A549 (cell line): ENCODE results near the gene LGR5.

Experiments
- BHLHE40 ChIP-seq: IDR thresholded peaks from 2 replicates; pipeline ENCODE4 v1.6.1; 2012; ENCODE audit warnings: low read depth, low read length, inconsistent platforms
- CEBPB ChIP-seq, 2 experiments: fragments of >200 bp in 1 of 2; sonication (Bioruptor Twin) in 1 of 2; formaldehyde crosslinking in 1 of 2; IDR thresholded peaks; 2 replicates each; pipeline ENCODE4 v1.6.1; 2012 to 2016
- HDAC2 ChIP-seq: fragments of 200-600 bp; sonication (generic); IDR thresholded peaks from 2 replicates; pipeline ENCODE4 v1.6.1; 2016
- JUN ChIP-seq, 2 experiments: fragments of >200 bp; sonication (Bioruptor Twin); formaldehyde crosslinking; IDR thresholded peaks; 2 replicates in 1 of 2; 3 replicates in 1 of 2; pipeline ENCODE4 v1.6.1; 2016 to 2017
- MAFK ChIP-seq: fragments of 450-650 bp; IDR thresholded peaks from 2 replicates; pipeline ENCODE4 v1.6.1; 2014; ENCODE audit not compliant: partially characterized antibody
- MYC ChIP-seq: IDR thresholded peaks from 2 replicates; pipeline ENCODE4 v1.6.1; 2012; ENCODE audit warnings: mild to moderate bottlenecking, inconsistent platforms, low read length, improper control_type of control experiment, borderline replicate concordance
- NFE2L2 ChIP-seq: fragments of 150-350 bp; conservative IDR thresholded peaks from 2 replicates; pipeline ENCODE4 v1.6.1; 2014; ENCODE audit warnings: low read length
- NR3C1 ChIP-seq: fragments of >200 bp; sonication (Bioruptor Twin); formaldehyde crosslinking; IDR thresholded peaks from 3 replicates; pipeline ENCODE4 v1.6.1; 2017
- SREBF2 ChIP-seq: fragments of 450-650 bp; IDR thresholded peaks from 2 replicates; pipeline ENCODE4 v1.6.1; 2014; ENCODE audit warnings: mild to moderate bottlenecking, moderate library complexity
- TF ChIP-seq, protein P1 (sequence below): fragments of >200 bp; sonication (Bioruptor Twin); formaldehyde crosslinking; IDR thresholded peaks from 3 replicates; pipeline ENCODE4 v1.5.1; 2016
- TF ChIP-seq, protein P2 (sequence below): IDR thresholded peaks from 2 replicates; pipeline ENCODE4 v1.6.1; 2012

DNA sequence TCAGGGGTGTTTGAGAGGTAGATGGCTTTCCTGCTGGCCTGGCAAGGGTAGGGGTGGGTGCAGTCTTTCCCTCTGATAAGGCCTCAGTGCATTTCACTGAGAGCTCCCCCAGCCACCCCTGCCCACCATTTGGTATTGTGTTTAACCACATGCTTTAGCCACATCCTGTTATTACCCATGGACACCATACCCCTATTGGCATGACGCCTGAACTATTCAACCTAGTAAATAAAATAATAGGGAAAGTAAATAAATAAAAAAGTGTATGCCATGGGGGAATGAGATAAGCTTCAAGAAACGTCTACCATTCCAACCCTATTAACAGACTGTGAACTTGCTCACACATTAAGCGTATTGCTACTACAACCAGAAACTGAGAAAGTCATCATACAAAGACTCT lies 7.6 kb upstream of the LGR5 start:
- TF ChIP-seq SREBF2 (no peak), NR3C1 (no peak), HDAC2 (no peak), MAFK (no peak), JUN (IDR thresholded peaks at IDR 0.05) (no peak), BHLHE40 (no peak), MYC (no peak), CEBPB (IDR thresholded peaks at IDR 0.05) (no peak), NFE2L2 (no peak)
- TF ChIP-seq, protein P1, sequence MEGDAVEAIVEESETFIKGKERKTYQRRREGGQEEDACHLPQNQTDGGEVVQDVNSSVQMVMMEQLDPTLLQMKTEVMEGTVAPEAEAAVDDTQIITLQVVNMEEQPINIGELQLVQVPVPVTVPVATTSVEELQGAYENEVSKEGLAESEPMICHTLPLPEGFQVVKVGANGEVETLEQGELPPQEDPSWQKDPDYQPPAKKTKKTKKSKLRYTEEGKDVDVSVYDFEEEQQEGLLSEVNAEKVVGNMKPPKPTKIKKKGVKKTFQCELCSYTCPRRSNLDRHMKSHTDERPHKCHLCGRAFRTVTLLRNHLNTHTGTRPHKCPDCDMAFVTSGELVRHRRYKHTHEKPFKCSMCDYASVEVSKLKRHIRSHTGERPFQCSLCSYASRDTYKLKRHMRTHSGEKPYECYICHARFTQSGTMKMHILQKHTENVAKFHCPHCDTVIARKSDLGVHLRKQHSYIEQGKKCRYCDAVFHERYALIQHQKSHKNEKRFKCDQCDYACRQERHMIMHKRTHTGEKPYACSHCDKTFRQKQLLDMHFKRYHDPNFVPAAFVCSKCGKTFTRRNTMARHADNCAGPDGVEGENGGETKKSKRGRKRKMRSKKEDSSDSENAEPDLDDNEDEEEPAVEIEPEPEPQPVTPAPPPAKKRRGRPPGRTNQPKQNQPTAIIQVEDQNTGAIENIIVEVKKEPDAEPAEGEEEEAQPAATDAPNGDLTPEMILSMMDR: no peak
- TF ChIP-seq, protein P2, sequence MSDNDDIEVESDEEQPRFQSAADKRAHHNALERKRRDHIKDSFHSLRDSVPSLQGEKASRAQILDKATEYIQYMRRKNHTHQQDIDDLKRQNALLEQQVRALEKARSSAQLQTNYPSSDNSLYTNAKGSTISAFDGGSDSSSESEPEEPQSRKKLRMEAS: no peak
